Lower lobe of right lung (tissue), 2 donors: ENCODE results near the gene NUP43. TPM values are rescaled to one million over a fixed set of nuclear protein-coding genes. Genes with fewer than 3 reads are reported as not detected.
"Not testable (repeated sequence)": the region's sequence is repeated elsewhere in the genome, so short reads cannot be mapped to it uniquely, and the experiment has no call there.

Experiments
- ATAC-seq, 2 donors: fragments of 200-7000 bp; cut with Tn5 transposase; one replicate each; pipeline ENCODE4 v1.9.1; 2020 to 2022; ENCODE audit warnings: mild to moderate bottlenecking in 2 of 2, moderate library complexity in 2 of 2
- DNase-seq: peaks from one replicate; pipeline ENCODE4 v3.0.0-alpha.2; 2020
- H3K27ac ChIP-seq: fragments of 200-600 bp; one replicate; pipeline ENCODE4 v1.8.0; 2022
- H3K27me3 ChIP-seq: fragments of 200-600 bp; one replicate; pipeline ENCODE4 v1.8.0; 2022; ENCODE audit warnings: low read depth
- H3K36me3 ChIP-seq: fragments of 200-600 bp; one replicate; pipeline ENCODE4 v1.8.0; 2022; ENCODE audit warnings: mild to moderate bottlenecking
- H3K4me1 ChIP-seq: fragments of 200-600 bp; one replicate; pipeline ENCODE4 v1.8.0; 2022
- H3K4me3 ChIP-seq: fragments of 200-600 bp; one replicate; pipeline ENCODE4 v1.8.0; 2022; ENCODE audit warnings: mild to moderate bottlenecking
- H3K9me3 ChIP-seq: fragments of 200-600 bp; one replicate; pipeline ENCODE4 v1.8.0; 2022
- intact Hi-C: fragments of 100-400 bp; cut with DNase I; formaldehyde crosslinking; loops from one replicate; pipeline ENCODE4 v1.11.0; 2022
- total RNA-seq: library from RNA; stranded (reverse); fragmentation: NEBNext Ultra II Directional; extraction: Animal tissue kit (Norgen Biotek cat#: 25700); gene quantifications from one replicate; pipeline ENCODE4 v1.2.1, GENCODE V29; 2021
- TF ChIP-seq, protein P1 (sequence below): fragments of 200-600 bp; IDR thresholded peaks from one replicate; pipeline ENCODE4 v1.8.0; 2022; ENCODE audit warnings: antibody characterized with exemption, mild to moderate bottlenecking
- donor health status: DM: no; HTN: yes; CAD: no; lungs with severe emphysema.

The NUP43 gene
- total RNA-seq, 1 donor from 2014 or later = 22.0 TPM

DNA sequence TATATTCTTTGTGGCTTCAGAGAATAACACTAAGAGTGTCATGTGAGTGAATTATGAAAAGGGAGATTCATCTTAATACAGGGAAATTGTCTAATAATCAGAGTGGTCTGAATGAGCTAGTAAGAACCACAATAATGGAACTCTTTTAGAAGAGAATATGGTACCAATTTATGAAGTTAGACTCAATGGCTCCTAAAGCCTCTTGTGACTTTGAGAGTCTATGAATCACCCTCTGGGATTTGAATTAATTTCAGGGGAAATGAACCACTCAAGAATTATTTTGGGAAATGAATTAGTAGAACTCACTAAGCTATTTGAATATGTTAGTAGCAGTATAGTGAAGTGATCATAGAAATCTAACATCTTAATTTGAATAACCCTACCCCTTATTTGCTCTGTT, 17.5 kb upstream of the NUP43 start:
- TF ChIP-seq, protein P1, sequence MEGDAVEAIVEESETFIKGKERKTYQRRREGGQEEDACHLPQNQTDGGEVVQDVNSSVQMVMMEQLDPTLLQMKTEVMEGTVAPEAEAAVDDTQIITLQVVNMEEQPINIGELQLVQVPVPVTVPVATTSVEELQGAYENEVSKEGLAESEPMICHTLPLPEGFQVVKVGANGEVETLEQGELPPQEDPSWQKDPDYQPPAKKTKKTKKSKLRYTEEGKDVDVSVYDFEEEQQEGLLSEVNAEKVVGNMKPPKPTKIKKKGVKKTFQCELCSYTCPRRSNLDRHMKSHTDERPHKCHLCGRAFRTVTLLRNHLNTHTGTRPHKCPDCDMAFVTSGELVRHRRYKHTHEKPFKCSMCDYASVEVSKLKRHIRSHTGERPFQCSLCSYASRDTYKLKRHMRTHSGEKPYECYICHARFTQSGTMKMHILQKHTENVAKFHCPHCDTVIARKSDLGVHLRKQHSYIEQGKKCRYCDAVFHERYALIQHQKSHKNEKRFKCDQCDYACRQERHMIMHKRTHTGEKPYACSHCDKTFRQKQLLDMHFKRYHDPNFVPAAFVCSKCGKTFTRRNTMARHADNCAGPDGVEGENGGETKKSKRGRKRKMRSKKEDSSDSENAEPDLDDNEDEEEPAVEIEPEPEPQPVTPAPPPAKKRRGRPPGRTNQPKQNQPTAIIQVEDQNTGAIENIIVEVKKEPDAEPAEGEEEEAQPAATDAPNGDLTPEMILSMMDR = no peak
- H3K36me3 ChIP-seq = peaks cover 19% of the 10 kb centered on the region
- peaks cover 3% of the 10 kb centered on the region for H3K4me1 ChIP-seq
- H3K9me3 ChIP-seq = no peaks in the 10 kb centered on the region
- H3K4me3 ChIP-seq = no peak overlapping the region
- H3K27ac ChIP-seq = no peak overlapping the region
- DNase-seq (no peak), ATAC-seq (no peak)
- no peaks in the 10 kb centered on the region for H3K27me3 ChIP-seq
- intact Hi-C loops = no loop called here

DNA sequence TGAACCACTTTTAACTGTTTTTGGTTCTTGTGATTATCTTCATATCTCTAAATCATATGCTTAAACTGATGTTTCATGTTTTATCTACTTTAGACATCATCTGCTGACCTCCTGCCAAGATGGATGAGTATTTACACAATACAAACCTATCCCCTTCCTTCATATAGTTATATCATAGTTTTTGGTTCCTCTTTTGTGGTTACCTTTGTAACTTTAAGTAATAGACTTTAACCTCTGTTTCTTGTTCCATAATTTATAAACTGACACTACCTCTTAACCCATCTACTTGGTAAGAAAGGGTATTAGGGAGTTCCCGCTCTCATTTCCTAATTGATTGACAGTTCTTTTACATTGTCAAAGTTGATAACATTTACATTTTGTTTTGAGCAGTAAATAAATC, 15.1 kb upstream of the NUP43 start:
- intact Hi-C loops = no loop called here

DNA sequence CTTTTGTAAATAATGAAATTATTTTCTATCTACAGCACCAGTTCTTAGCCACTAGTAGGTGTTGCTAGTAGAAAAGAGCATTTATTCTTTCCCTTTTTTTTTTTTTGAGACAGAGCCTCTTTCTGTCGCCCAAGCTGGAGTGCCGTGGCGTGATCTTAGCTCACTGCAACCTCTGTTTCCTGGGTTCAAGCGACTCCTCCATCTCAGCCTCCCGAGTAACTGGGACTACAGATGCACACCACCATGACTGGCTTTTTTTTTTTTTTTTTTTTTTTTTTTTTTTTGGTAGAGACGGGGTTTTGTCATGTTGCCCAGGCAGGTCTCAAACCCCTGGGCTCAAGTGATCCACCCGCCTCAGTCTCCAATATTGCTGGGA, 9.9 kb upstream of the NUP43 start:
- H3K36me3 ChIP-seq = peaks cover 21% of the 10 kb centered on the region
- intact Hi-C loops = no loop called here
- H3K9me3 ChIP-seq = no peaks in the 10 kb centered on the region
- no peak overlapping the region for H3K27ac ChIP-seq
- DNase-seq = no peak
- no peaks in the 10 kb centered on the region for H3K27me3 ChIP-seq
- H3K4me1 ChIP-seq = peaks cover 32% of the 10 kb centered on the region
- ATAC-seq = no peak
- TF ChIP-seq, protein P1 = no peak
- H3K4me3 ChIP-seq = no peak overlapping the region

More for the DNA sequence above, 15.1 kb upstream of the NUP43 start:
- no peaks in the 10 kb centered on the region for H3K9me3 ChIP-seq
- H3K4me3 ChIP-seq = no peak overlapping the region
- H3K36me3 ChIP-seq = peaks cover 21% of the 10 kb centered on the region
- no peak overlapping the region for H3K27ac ChIP-seq
- no peak for DNase-seq
- peaks cover 3% of the 10 kb centered on the region for H3K4me1 ChIP-seq
- peak in 1 of 2 donors; percentile 19 for ATAC-seq
- TF ChIP-seq, protein P1 = no peak
- H3K27me3 ChIP-seq = no peaks in the 10 kb centered on the region

DNA sequence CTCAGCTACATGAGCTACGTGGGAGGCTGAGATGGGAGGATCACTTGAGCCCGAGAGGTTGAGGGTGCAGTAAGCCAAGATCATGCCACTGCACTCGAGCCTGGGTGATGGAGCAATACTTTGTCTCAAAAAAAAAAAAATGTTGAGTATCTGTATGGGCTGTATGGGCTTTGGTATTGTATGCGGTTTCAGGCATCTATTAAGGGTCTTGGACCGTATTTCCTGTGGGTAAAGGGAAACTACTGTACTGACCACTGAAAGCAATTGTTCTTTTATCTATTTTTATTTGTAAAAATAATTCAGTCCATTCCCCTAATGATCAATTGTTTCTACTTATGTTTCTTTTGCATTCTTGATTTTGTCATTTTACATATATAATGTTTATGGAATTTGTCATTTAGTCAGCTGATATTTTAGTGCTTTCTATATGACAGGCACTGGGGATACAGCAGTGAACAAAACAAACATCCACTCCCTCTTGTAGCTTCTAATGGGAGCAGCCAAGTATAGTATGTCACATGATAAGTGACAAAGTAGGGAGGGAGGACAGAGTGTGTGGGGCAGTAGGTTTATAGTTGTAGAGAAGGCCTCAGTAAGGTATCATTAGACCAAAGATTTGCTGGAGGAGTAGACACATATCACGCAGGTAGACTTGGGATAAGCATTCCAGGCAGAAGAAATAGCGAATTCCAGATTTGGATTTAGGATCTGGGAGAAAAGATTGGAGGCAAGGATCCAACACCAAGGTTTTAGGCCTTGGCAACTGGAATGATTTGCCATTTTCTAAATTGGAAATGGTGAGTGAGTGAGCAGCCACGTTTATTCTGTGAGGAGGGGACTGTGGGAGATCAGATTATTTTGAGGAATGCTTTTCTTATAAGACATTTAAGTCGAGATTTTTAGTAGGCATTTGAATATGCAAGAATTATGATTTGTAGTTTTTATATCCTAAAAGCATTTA, 9.3 kb upstream of the NUP43 start:
- DNase-seq = no peak

DNA sequence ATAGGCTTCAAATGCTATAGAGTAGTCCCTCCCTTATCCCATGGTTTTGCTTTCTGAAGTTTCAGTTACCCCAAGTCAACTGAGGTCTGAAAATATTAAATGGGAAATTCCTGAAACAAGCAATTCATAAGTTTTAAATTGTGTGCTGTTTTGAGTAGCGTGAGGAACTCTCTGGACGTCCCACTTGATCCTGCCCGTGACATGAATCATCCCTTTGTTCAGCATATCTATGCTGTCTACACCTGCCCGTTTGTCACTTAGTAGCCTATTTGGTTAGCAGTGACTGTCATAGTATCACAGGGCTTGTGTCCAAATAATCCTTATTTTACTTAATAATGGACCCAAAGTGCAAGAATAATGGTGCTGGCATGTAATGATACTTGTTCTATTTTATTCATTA, 8.2 kb upstream of the NUP43 start:
- Histone ChIP-seq H3K4me3 (no peak overlapping the region), H3K27me3 (no peaks in the 10 kb centered on the region), H3K36me3 (peaks cover 9% of the 10 kb centered on the region), H3K9me3 (no peaks in the 10 kb centered on the region), H3K27ac (no peak overlapping the region), H3K4me1 (peaks cover 42% of the 10 kb centered on the region)
- intact Hi-C loops = no loop called here
- no peak for ATAC-seq
- DNase-seq = no peak
- TF ChIP-seq, protein P1 = no peak

More for the DNA sequence above, 9.3 kb upstream of the NUP43 start:
- TF ChIP-seq, protein P1 = no peak
- H3K27ac ChIP-seq = no peak overlapping the region
- peaks cover 19% of the 10 kb centered on the region for H3K36me3 ChIP-seq
- peaks cover 39% of the 10 kb centered on the region for H3K4me1 ChIP-seq
- no peaks in the 10 kb centered on the region for H3K27me3 ChIP-seq
- H3K4me3 ChIP-seq = no peak overlapping the region
- intact Hi-C loops = no loop called here
- no peaks in the 10 kb centered on the region for H3K9me3 ChIP-seq
- peak in 1 of 2 donors; percentile 48 for ATAC-seq

DNA sequence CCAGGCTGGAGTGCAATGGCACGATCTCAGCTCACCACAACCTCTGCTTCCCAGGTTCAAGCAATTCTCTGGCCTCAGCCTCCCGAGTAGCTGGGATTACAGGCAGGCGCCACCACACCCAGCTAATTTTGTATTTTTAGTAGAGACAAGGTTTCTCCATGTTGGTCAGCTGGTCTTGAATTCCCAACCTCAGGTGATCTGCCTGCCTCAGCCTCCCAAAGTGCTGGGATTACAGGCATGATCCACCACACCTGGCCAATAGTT, 7.0 kb upstream of the NUP43 start:
- ATAC-seq, H3K9me3 ChIP-seq, intact Hi-C loops, H3K36me3 ChIP-seq, H3K4me3 ChIP-seq, H3K27me3 ChIP-seq, DNase-seq: not testable (repeated sequence)
- Histone ChIP-seq H3K27ac (peak overlapping the region; percentile 42), H3K4me1 (peaks cover 42% of the 10 kb centered on the region)
